ENCODE data around the gene HSPD1.

HSPD1 gene

DNA sequence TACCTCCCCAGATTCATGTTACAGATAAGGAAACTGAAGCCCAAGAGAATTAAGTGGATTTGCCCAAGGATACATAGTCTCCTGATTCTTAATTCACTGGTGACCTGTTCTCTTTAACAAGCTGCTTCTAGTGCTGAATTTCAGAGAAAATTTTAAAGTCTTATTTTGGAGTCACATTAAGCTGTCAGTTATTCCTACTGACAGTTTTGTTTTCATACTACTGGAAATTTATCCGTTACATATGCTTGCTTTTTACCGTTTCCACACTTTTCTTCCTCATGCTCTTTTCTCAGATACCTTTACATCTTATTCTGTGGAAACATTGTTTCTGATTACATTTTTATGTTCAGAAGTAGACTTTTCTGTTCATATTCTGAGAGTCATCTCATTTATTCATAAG lies 17.5 kb upstream of the HSPD1 start:
- TF ChIP-seq, protein P1, sequence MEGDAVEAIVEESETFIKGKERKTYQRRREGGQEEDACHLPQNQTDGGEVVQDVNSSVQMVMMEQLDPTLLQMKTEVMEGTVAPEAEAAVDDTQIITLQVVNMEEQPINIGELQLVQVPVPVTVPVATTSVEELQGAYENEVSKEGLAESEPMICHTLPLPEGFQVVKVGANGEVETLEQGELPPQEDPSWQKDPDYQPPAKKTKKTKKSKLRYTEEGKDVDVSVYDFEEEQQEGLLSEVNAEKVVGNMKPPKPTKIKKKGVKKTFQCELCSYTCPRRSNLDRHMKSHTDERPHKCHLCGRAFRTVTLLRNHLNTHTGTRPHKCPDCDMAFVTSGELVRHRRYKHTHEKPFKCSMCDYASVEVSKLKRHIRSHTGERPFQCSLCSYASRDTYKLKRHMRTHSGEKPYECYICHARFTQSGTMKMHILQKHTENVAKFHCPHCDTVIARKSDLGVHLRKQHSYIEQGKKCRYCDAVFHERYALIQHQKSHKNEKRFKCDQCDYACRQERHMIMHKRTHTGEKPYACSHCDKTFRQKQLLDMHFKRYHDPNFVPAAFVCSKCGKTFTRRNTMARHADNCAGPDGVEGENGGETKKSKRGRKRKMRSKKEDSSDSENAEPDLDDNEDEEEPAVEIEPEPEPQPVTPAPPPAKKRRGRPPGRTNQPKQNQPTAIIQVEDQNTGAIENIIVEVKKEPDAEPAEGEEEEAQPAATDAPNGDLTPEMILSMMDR (IDR thresholded peaks at IDR 0.05; ENCODE audit: borderline replicate concordance, insufficient read depth, low read depth, low read length): no peak

DNA sequence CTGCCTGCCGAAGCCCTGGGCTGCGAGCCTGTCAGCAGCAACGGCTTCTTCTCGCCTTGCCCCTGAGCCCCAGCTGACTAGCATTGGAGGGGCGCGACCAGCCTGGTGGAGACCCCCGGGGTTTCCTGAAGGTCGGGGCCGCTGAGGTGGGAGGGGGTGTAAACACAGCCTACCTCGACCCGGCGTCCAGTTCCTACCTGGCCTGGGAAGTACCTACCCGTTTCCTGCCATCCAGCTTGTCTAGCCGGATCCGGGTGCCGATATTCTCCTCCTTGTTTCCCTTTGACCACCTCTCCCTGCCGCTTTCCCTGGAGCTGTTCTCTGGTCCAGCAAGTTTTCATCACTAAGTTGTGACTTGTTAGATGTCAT lies 16.7 kb upstream of the HSPD1 start:
- TF ChIP-seq, protein P1 (IDR thresholded peaks at IDR 0.05; ENCODE audit: borderline replicate concordance, insufficient read depth, low read depth, low read length): no peak
- H3K4me3 ChIP-seq (ENCODE audit: low read depth, low read length): peak overlapping the region; percentile 94

More for the DNA sequence above, 17.5 kb upstream of the HSPD1 start:
- H3K4me3 ChIP-seq (ENCODE audit: low read depth, low read length): peak overlapping the region; percentile 94

DNA sequence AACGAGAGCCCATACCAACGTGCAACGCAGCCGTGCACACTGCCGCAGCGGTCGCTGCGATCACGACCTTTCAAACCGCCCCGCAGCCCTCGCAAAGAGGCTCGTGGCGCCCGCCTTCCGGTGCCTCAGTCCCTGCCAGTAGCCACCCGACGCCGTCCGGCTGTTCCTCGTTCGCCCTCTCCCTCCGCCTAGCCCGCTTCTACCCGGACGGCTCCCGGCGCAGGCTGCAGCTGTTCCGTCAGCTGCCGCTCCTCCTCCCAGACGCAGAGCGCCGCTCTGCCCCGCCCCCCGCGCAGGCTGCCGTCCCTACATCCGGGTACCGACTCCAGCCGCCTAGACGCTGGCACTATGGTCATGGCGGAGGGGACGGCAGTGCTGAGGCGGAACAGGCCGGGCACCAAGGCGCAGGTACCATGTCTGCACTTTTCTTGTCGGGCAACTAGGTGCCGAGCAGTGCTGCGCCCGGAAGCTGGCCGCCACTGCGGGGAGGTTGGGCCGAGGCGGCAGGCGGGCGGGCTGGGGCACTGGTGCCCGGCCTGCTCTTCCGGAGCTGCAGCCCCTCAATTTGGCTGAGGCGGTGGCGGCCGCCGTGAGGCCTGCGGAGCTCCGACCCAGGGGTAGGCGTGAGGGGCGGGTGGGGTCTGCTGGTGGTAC lies 16.2 kb upstream of the HSPD1 start, which contains the start of gene MOB4:
Gene MOB4, plus strand, starts transcription at position 328 of the 654 bp plus-strand sequence. Its CDS starts 21 bp downstream, at position 349.
- H3K4me3 ChIP-seq (ENCODE audit: low read depth, low read length): peak within 1 kb of the TSS; percentile 94
- TF ChIP-seq, protein P1 (IDR thresholded peaks at IDR 0.05; ENCODE audit: borderline replicate concordance, insufficient read depth, low read depth, low read length): no peak

DNA sequence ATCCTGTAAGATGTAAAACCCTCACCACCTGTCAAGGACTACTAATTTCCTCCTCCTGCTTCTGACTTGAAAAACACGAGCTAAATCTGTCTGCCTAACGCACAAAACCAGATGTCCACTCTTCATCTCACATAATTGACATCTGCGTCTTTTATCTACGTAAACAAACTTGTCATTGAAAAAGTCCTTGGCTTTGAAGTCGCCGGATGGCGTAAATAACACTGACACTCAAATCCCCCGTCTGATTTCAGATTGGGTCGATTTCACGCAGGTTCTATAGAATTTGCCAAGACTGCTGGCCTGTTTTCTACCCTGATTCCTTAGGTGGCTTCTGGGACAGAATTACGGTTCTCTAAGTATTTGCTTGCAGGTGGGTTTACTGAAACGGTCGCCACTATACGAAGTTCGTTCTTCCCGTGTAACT lies 15.7 kb upstream of the HSPD1 start:
- TF ChIP-seq, protein P1 (IDR thresholded peaks at IDR 0.05; ENCODE audit: borderline replicate concordance, insufficient read depth, low read depth, low read length): no peak
- H3K4me3 ChIP-seq (ENCODE audit: low read depth, low read length): peak overlapping the region; percentile 94

DNA sequence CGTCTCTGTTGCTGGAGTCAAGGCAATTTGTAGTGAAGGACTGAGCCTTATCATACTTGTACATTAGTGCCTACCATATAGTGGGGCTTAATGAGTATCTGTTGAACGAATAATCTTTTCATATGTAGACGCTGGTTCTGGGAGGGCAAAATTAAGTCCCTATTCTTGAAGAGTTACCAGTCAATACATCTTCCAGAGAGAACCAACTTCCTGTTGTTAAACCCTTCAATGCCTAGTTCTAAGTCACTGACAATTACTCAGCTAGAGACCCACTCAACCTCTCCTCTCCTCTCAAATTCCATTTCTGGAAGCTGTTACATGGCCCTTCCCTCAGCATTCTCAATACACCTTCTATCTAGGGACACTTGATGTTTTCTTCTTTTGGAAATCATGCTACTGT lies 15.1 kb upstream of the HSPD1 start:
- TF ChIP-seq, protein P1 (IDR thresholded peaks at IDR 0.05; ENCODE audit: borderline replicate concordance, insufficient read depth, low read depth, low read length): no peak
- no peak overlapping the region for H3K4me3 ChIP-seq (ENCODE audit: low read depth, low read length)

DNA sequence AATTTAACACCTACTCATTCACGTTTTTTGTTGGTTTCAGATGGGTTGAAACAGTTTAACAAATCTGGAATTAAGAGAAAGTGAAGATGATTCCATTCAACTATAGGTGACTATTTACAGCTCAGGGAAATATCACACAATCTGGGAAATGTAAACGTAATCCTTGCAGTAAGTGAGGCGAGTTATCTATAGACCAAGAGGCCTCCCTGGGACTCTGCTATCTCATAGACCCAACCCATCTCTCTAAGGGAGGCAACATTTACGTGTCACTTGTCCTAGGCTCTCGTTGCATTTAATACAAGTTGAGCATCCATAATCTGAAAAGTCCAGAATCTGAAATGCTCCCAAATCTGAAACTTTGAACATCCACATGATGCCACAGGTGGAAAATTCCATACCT lies 14.3 kb upstream of the HSPD1 start:
- no peak overlapping the region for H3K4me3 ChIP-seq (ENCODE audit: low read depth, low read length)
- TF ChIP-seq, protein P1 (IDR thresholded peaks at IDR 0.05; ENCODE audit: borderline replicate concordance, insufficient read depth, low read depth, low read length): no peak

DNA sequence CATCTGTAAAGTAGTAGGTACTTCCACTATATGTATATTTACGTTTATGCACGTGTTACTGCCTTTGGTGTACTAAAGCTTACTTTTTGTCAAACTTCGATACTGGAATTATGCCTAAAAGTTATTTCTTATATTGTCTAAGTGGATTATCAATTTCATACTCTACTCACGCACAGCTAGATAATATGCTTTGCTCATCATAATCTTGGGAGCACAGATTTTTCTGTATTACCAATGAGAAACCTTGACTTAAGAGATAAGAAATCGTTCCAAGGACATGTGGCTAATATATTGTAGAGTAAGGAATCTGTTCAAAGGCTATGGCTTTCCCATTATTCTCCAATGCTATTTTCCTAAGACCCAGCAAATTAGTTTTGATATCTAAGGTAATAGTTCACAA lies 7.0 kb upstream of the HSPD1 start:
- no peak overlapping the region for H3K4me3 ChIP-seq (ENCODE audit: low read depth, low read length)
- TF ChIP-seq, protein P1 (IDR thresholded peaks at IDR 0.05; ENCODE audit: borderline replicate concordance, insufficient read depth, low read depth, low read length): no peak
